ENCODE measurements around the gene RNPS1.

RNPS1 gene

DNA sequence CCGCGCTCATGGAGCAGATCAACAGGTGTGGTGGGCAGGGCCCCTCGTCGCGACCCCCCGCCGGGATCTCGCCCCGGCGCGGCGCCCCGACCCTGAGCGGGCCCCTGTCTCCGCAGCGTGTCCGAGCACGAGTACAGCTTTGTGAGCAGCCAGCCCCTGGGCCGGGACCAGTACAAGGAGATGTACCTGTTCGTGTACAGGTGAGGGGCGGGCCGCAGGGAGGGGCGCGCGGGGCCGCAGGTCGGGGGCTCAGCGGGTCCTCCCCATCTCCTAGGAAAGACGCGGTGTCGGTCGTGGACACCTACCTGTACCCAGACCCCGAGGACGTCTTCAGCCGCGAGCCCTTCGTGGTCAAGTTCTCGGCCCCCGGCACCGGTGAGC, 30.8 kb downstream of the RNPS1 start:
- no peak overlapping the region for H3K27ac ChIP-seq (replicated peaks)
- H3K27me3 ChIP-seq (ENCODE audit: insufficient read depth, poor library complexity, severe bottlenecking), result no peaks in the 10 kb centered on the region
- no peak overlapping the region for H3K4me3 ChIP-seq (replicated peaks; ENCODE audit: insufficient read depth, low read length)
- TF ChIP-seq GABPA (IDR thresholded peaks at IDR 0.05; ENCODE audit: low read depth) (no peak), CTCF (IDR thresholded peaks at IDR 0.05; ENCODE audit: insufficient read depth, low read length) (no peak), REST (IDR thresholded peaks at IDR 0.05; ENCODE audit: insufficient replicate concordance, low read depth) (no peak), SPI1 (IDR thresholded peaks at IDR 0.05; ENCODE audit: borderline replicate concordance, low read depth) (no peak)
- DNase-seq (ENCODE audit: low read depth in 1 of 2, low spot score in 1 of 2), result no peak

- Histone ChIP-seq H3K27me3 (ENCODE audit: insufficient read depth, poor library complexity, severe bottlenecking) (no peaks in the 10 kb centered on the region), H3K4me3 (replicated peaks; ENCODE audit: insufficient read depth, low read length) (no peak within 1 kb of the TSS), H3K27ac (replicated peaks) (no peak within 1 kb of the TSS)
- TF ChIP-seq GABPA (IDR thresholded peaks at IDR 0.05; ENCODE audit: low read depth) (no peak), SPI1 (IDR thresholded peaks at IDR 0.05; ENCODE audit: borderline replicate concordance, low read depth) (no peak), CTCF (IDR thresholded peaks at IDR 0.05; ENCODE audit: insufficient read depth, low read length) (no peak), POLR2AphosphoS5 (IDR thresholded peaks at IDR 0.05; ENCODE audit: low read depth) (no peak), REST (IDR thresholded peaks at IDR 0.05; ENCODE audit: insufficient replicate concordance, low read depth) (no peak)
- DNase-seq (ENCODE audit: low read depth in 1 of 2, low spot score in 1 of 2), result no peak
Observed at GRCh38 chr16:2236337-2237101, 31.4 kb downstream of the RNPS1 start, which contains the start of gene DNASE1L2. Gene DNASE1L2 (plus strand): TSS chr16:2236444. CDS start chr16:2236817, 373 bp downstream.

DNA sequence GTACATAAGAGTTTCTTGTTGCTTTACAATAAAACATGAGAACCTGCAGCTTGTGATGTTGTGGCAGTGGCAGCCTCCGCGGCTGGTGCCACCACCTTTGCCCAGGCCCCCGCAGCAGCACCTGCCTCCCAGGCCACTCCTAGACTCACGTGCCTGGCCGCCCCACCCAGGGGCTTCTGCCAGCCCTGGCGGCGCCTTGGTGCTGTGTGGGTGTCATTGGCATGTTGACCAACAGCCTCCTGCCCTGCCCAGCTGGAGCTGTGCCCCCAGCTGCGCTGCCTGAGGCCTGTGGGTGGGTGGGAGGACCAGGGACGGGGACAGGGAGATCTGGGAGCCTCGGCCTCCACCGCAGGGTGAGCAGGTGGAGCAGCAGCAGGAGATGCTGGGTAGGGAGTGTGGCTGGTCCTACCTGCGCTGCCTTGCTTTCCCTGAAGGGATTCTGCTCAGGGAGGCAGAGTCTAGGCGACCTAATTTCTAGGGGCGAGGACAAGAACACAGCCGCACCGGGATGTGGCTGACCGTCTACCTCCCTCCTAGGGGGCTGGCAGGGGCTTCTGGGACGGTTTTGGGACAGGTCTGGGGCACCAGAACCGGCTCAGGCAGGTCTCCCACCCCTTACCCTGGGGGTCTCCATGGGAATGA, 32.1 kb downstream of the RNPS1 start:
- Histone ChIP-seq H3K4me3 (replicated peaks; ENCODE audit: insufficient read depth, low read length) (no peak overlapping the region), H3K27me3 (ENCODE audit: insufficient read depth, poor library complexity, severe bottlenecking) (no peaks in the 10 kb centered on the region), H3K27ac (replicated peaks) (no peak overlapping the region)
- DNase-seq (ENCODE audit: low read depth in 1 of 2, low spot score in 1 of 2), result no peak
- TF ChIP-seq POLR2AphosphoS5 (IDR thresholded peaks at IDR 0.05; ENCODE audit: low read depth) (no peak), GABPA (IDR thresholded peaks at IDR 0.05; ENCODE audit: low read depth) (no peak), CTCF (IDR thresholded peaks at IDR 0.05; ENCODE audit: insufficient read depth, low read length) (no peak), REST (IDR thresholded peaks at IDR 0.05; ENCODE audit: insufficient replicate concordance, low read depth) (no peak), SPI1 (IDR thresholded peaks at IDR 0.05; ENCODE audit: borderline replicate concordance, low read depth) (no peak)
